GM18499 (cell line): ENCODE results near the gene GRID1.
"Not testable (repeated sequence)": the region's sequence is repeated elsewhere in the genome, so short reads cannot be mapped to it uniquely, and the experiment has no call there.

Experiments
- ATAC-seq: cut with Tn5 transposase; IDR thresholded peaks from one replicate; pipeline ENCODE4 v1.9.1; 2021; ENCODE audit warnings: moderate number of reproducible peaks; ENCODE audit not compliant: insufficient read depth, unreplicated experiment

Gene GRID1

DNA sequence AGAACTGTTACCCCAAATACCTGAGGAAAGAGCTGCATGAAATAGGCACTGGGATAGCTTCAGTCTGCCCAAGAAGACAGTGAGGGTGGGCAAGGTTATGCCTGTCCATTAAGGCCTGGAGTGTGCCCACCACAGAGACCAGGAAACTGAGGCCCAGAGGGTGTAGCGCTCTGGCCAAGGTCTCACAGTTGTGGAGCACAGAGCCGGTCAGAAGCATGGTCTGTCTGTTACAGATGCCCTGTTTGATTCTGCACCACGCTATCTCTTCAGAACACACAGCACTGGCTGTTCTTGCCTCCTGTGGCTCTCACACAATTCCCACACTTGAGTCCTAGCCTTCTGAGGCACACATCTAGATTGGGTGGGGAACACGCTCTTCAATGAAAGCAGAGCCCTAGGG is 261.4 kb downstream of the GRID1 start:
- no peak for ATAC-seq

DNA sequence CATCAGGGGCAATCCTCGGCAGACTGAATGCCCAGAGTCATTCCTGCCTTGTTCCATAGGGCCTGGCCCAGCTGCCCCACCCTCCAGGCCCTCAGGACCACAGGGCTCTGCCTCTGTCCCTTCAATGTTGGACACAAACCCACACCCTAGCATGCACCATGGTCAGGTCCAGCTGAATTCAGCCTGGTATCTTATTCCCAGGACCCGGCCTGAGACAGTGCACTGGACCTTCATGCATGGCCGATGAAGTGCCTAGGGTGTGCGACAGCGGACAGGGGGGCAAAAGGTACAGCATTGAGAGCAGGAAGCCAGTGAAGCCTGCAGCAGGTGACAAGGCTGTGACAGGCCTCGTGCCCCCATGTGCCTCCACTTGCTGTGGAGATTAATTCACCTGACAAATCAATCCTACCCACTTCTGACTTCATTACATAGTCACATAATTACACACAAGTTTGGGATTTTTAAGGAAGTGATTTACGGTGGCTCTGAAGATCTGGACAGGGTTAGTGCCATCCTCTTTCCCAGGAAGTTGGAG is 261.9 kb downstream of the GRID1 start:
- no peak for ATAC-seq

GRCh38 chr10:86104156-86104555 is 262.4 kb downstream of the GRID1 start:
- ATAC-seq, result no peak

DNA sequence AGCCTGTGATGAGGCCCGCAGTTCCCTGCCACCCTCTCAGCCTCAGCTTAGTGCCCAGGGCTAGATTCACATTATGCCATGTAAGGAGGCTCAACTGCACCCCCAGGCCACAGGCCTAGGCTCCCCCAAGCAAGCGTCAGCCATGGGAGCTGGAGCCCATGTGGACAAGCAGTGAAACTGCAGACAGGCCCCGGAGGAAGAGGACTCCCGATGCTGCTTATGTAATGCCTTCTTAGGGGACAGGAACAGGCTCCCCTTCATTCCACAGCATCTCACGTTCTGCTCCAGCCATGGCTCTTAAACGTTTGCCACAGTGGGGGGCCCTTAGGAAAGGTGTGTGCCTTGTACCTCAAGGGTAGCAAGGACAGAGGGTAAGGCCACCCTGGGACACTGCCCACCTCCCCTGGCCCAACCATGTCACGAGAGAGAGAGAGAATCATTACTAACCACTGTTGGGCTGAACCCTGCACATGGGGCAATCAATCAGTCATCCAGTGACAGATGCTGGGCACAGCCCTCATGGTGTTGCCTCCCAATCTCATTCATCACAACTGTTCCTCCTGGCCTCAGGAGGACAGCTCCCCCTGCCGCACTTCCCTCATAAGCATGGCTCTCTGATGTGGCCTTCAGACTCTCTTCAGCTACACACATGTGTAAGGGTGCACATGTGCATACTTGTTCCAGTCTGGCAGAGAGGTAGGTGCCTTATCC is 263.0 kb downstream of the GRID1 start:
- no peak for ATAC-seq

DNA sequence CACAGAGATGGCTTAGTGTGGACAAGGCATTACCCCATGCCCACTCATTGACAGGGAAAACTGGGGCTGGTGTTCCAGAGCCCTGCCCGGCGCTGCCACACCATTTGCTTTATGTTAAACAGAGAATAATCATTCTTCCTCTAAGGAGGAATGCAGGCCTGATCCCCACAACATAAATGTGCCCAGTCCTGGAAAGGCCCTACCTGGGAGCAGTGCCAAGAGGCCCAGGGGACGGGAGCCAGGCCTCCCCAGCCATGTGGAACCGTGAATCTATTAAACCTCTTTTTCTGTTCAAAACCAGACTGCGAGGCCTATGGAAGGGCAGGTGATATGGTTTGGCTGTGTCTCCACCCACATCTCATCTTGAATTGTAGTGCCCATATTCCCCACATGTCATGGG is 264.1 kb downstream of the GRID1 start:
- no peak for ATAC-seq

- no peak for ATAC-seq
These were observed 264.6 kb downstream of the GRID1 start for GRCh38 chr10:86102031-86102430.

GRCh38 chr10:86100581-86101061 is 266.0 kb downstream of the GRID1 start:
- peak; percentile 82 for ATAC-seq

- ATAC-seq, result no peak
These were observed 266.9 kb downstream of the GRID1 start for GRCh38 chr10:86099542-86100334.

DNA sequence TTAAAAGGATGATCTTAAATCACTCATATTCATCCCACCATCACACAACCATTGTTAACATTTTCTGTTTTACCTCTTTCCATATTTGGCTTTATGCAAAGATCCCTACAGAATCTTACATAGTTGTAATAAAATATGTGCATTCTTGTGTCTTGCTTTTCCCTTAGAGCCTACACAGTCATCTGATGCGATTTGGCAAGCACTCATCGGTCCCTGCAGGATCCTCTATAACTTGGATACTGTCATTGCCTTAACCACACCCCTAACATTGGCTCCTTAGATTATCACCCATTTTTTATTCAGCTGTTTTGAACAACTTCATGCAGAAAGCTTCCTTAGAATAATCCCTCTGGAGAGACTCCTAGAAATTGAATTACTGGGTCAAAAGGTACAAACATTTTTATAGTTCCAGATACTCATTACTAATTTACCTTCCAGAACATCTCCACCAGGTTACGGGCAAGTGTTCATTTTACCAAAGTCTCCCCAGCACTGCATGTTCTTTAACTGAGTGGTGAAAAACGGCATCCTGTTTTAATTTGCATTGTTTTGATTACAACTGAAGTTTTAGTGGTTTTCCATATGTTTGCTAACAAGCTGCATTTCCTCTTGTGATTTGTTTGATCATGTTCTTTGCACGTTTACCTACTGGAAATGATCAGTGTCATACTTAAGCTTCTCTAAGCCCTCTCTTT is 268.3 kb downstream of the GRID1 start:
- no peak for ATAC-seq

- not testable (repeated sequence) for ATAC-seq
These were observed 271.5 kb downstream of the GRID1 start for GRCh38 chr10:86095061-86095460.

GRCh38 chr10:86092311-86092710 is 274.3 kb downstream of the GRID1 start:
- not testable (repeated sequence) for ATAC-seq

GRCh38 chr10:86091216-86091615 is 275.4 kb downstream of the GRID1 start:
- no peak for ATAC-seq

GRCh38 chr10:86090807-86091206 is 275.8 kb downstream of the GRID1 start:
- ATAC-seq, result no peak

DNA sequence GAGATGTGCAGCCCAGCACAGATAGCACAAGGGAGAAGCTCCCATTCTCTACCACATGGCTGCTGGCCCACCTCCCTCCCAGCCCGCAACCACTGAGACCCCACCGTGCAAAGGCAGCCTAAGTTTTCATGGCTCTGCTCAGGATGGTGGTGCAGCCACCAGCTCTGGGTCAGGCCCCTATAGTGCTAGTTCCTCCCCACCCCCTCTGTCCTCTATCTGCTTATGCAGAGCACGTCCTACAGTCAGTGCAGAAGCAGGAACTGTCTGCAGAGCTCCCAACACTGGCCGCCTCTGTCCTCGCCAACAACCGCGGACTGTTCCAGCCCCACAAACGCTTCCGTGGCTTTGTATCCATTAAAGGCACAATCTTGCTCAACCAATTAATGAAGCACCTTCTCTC is 278.9 kb downstream of the GRID1 start:
- no peak for ATAC-seq

GRCh38 chr10:86086418-86086817 is 280.2 kb downstream of the GRID1 start:
- ATAC-seq, result no peak

DNA sequence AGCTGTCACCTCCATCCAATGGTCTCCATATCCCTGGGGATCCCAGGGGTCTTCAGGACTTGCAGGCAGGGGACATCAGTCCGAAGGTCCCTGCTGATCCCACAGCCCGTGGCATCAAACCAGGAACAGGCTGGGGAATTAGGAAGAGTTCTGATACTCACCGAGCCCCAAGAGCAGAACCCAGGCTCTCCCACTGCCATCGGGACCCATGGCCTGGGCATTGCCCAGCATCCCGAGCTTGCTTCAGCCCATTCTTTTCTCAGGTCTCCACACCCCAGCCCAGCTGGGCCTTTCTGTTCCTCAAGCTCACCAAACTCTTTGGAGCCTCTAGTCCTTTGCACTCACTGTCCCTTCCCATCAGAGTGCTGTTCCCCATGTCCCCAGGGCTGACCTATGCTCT is 280.9 kb downstream of the GRID1 start:
- no peak for ATAC-seq

DNA sequence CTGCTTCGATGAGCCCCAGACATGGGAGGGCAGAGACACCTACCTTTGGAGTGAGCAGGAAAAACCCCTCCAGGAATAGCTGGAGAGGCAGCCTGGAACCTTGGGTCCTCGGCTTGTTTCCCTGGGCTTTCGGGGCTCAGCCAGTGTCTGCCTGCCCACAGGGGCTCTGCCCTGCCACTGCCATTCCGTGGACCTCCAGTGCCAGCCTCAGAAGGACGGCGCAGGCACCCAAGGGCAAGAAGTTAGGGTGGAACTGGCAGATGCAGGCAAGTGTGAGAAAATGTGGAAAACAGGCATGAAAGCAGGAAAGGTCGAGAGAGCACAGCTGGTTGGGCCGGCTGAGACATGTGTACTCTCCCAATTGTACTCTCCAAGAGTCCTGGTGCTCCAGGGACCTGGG is 281.5 kb downstream of the GRID1 start:
- ATAC-seq, result no peak

GRCh38 chr10:86084585-86084984 is 282.0 kb downstream of the GRID1 start:
- ATAC-seq, result no peak

DNA sequence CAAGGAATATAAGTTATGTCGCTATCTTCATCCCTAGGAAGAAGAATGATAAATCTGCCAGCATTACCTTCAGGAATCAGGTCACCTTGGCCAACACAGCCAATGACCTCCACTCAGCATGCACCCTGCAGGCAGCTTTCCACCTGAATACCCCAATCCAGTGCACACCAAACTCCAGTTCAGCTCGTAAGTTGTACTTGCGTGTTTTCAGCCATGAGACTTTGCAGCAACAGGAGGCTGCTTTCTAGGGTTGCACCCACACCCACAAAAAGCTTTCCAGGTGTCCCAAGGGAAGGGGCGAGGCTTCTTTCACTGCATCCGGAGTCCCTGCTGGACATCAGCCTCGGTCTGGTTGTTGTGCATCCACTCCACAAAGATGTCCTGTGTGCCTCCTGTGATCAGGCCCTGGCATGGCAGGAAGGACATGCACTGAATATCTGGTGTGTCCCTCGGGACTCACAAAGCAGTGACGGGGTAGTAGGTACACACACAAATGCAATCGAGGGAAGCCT is 282.9 kb downstream of the GRID1 start:
- ATAC-seq, result no peak

DNA sequence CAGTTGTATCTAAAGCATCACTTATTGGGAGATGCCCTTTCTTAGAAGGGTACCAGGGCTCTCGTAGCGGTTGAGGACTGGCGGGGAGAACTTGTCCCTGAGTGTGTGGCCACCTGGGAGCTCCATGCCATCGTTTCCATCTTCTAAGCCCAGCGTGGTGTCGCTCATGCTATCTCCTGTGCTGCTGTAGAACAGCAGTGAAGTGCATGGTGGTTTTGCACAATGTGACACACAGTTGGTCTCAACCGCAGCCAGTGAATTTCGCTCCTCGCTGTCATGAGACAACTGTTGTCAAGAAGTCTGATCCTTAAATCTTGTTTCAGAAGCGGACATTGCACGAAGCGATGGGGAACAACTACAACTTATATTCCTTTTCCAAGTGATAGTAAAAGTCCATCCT is 283.4 kb downstream of the GRID1 start:
- ATAC-seq, result no peak

DNA sequence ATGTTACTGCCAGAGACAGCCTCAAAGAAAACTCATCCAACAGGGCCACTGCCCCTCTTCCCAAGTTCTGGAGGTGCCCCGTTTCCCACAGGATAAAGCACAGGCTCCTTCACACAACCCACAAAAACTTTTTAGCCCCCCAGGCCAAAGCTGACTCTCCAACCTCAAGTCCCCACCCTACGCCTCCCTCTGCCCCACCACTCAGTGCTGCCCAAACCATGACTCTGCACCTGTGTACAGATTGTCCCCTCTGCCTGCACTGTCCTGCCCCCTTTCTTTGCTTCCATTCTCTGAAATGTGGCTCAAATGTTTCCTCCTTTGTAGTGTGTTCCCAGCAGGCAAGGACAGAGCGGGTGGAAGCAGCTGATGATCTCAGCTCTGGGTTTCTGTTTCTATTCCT is 284.0 kb downstream of the GRID1 start:
- no peak for ATAC-seq
